NCI-H748 treated with DMSO at 0.1 percent for 48 hours (cell line): Measurements from ENCODE around the gene BRI3BP.
A peak's percentile ranks its signal among the peaks of the same experiment; 100 is the strongest.

Source experiments
- DNase-seq: peaks from one replicate; lab custom pipeline; 2025; lab: John Stamatoyannopoulos, UW

The BRI3BP gene

GRCh38 chr12:124993626-124994436, at the start of gene BRI3BP:
TSS of gene BRI3BP (plus strand) at chr12:124993645. CDS start at chr12:124993791, 146 bp downstream.
- DNase-seq = peak; percentile 44

- DNase-seq = no peak
Observed at GRCh38 chr12:124946447-124946793, 47.0 kb upstream of the BRI3BP start.

- DNase-seq = no peak
Observed at GRCh38 chr12:124947013-124947412, 46.4 kb upstream of the BRI3BP start.

DNA sequence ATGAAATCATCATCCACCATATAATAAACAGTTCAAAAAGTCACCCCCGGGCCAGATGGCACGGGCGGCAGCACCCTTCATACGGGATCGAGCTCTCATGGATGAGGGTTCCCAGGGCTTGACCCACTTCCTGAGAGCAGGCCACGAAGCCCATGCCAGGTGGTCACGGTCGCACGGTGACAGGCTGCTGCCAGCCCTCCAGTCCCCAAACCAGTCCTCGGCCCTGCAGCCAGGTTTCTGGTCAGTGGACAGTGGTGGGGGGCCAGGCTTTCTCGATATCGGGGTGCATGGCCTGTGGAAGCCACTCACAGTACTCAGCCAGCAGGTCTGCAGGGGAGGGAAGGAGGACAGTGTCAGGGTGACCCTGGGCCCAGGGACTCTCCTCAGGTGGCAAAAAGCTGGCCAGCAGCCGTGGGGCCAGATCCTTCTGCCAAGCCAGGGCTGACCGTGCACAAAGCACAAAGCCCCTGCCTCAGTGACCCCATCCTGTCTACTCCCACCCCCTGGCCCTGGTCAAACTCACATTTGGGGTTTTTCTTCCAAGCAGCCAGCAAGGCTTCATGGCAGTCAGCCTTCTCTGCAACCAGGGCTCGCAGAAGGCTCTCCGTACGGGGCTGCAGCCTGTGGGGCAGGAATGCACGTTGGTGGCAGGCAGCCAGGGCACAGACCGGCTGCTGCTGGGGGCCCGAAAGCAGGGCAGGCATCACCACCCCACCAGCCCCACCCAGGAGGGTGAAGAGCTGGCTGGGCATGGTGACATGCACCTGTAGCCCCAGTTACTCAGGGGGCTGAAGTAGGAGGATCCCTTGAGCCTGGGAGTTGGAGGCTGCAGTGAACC, 45.7 kb upstream of the BRI3BP start:
- DNase-seq = no peak

DNA sequence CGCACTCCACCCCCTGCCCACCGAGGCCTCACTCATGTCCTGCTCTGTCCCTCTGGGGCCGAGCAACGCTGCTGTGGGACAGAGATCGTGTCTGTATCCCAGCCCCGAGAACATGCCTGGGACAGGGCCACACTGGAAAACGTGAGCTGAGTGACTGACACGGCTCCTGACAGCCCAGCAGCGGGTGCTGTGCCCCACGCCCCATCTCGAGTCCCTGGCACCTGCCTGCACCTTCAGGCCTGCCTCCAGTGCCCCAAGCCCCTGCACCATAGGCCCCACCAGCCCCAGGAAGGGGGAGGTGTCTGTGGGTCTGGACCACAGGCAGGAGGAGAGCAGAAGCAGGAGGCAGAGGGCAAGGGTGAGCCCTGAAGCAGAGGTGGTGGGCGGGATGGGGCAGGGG, 44.4 kb upstream of the BRI3BP start:
- DNase-seq = no peak

GRCh38 chr12:124949779-124950728, 43.4 kb upstream of the BRI3BP start:
- DNase-seq = no peak

DNA sequence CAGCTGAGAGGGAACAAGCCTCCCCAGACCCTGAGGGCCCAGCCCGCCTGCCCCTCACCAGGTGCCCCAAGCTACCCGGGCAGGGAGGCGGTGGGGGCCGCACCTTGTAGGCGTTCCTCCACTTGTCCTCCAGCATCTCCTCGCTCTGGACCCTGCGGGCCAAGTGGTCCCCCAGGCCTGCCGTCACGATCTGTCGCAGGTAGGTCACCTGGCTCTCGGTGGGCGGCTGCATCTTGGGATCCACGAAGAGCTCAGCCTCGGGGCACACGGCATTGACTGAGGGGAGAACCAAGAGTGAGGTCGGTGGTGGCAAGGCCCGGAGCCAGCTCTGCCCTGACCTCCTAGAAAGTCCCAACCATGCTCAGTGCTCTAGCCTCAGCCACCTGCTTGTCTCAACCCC, 41.1 kb upstream of the BRI3BP start:
- no peak for DNase-seq

GRCh38 chr12:124952801-124953200, 40.6 kb upstream of the BRI3BP start:
- DNase-seq = no peak

- no peak for DNase-seq
Observed at GRCh38 chr12:124953689-124954405, 39.6 kb upstream of the BRI3BP start.

DNA sequence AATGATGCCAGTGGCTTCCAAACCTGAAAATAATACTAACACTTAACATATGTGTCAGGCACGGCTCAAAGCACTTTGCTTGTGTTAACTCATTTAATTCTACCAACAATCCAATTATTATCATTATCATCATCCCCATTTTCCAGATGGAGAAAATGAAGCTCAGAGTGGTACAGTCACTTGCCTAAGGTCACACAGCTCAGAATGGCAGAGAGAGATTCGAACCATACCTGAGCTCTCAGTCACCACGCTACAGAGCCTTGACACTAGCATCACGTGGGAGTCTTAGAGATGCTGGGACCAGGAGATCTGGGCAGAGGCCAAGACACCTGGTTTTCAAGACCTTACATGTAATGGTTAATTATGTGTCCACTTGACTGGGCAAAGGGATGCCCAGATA, 38.7 kb upstream of the BRI3BP start:
- DNase-seq = no peak

DNA sequence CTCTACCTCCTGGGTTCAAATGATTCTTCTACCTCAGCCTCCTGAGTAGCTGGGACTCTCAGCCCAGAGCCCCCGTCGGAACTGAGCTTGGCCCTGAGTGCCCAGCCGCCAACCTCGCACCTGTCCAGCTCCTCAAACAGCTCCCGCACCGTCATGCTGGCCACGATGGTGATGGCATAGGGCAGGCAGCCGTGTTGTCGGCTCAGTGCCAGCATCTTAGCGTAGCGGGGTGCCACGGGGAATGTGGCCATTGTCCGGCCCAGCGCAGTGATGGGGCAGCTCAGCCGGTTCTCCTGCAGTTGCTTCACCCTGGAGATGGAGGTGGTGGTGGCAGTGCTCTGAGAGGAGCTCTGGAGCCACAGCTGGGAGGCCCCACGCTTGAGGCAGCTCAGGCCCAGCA, 36.9 kb upstream of the BRI3BP start:
- DNase-seq = no peak

DNA sequence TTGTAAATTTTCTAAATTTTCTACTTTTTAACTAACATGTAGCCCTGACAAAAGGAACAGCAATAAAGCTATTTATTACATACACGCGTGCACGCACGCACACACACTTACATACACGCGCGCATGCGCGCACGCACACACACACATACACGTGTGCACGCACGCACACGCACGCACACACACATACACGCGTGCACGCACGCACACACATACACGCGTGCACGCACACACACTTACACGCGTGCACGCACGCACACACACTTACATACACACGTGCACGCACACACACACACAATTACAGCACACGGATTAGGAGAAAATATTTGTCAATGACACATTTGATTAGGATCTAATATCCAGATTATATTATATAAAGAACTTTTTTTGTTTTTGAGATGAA, 32.4 kb upstream of the BRI3BP start:
- no peak for DNase-seq

DNA sequence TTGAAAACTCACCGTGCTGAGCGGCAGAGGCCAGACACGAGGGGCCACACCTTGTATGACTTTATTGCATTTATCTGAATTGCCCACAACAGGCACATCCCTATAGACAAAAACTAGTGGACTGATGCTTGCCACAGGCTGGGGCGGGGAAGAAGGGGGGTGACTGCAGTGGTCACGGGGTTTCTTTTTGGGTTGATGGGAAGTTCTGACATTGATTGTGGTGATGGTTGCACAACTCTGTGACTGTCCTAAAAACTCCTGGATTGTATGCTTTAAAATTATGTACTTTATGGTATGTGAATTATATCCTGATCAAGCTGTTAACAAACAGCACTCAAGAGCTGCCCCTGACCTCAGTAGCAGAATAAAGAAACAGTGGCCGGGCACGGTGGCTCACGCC, 30.2 kb upstream of the BRI3BP start:
- DNase-seq = no peak

GRCh38 chr12:124964251-124964650, 29.2 kb upstream of the BRI3BP start:
- DNase-seq = no peak

DNA sequence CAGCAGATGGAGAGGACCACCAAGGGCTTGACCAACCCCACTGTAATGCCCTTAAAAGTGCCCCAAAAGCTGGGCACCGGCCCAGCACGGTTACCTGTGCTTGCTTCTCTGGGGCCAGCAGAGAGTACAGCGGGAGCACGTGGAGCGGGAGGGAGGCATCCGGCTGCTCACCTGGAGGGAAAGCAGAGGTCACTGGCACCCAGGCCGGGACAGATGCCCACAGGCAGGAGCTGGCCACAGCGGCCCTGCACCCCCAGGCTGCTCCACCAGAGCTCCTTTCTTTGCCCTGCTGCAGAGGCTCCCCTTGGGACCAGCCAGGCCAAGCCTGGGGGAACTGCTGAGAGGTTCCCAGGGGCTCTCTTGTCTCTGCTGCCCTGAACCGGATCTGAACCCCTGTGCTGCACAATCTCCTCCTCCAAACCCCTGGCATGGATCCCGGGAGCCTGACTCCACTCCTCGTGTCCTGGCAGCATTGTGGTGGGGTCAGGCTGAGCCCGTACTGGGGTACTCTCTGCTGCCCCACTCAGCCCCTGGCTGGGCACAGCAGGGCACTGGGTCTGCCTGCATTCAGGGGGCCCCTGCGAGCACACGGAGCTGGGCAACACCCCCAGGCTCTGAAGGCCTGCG, 28.5 kb upstream of the BRI3BP start:
- DNase-seq = no peak

DNA sequence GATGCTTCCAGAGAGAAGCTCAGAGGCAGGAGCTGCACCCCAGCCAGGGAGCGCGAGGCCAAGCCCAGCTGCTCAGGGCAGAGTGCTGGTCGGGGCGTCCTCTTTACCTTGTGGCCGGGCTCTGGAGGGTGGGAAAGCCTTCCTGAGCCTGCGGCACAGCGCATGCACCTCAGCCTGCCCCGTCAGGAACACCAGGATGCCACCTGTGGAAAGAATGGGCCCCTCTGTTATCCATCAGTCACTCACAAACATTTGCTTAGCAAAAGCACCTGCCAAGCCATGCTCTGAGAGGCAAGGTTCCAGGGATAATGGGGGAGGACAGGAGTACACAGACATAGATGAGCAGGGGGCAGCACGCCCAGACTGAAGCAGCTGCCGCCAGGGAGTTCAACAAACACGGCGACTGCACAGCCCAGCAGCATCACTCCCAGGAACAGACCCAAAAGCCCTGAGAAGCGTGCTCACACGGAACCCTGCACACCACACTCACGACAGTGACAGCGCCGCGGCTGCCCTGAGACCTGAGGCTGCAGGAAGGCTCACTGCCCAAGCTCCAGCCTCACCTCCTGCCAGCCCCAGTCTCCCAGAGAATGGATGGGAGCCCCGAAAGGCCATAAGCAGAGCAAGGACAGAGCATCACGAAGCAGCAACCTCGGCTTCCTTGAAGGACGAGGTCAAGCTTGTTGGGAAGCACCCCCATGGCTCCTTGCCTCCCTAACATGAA, 26.3 kb upstream of the BRI3BP start:
- no peak for DNase-seq

GRCh38 chr12:124968656-124969055, 24.8 kb upstream of the BRI3BP start:
- DNase-seq = no peak

DNA sequence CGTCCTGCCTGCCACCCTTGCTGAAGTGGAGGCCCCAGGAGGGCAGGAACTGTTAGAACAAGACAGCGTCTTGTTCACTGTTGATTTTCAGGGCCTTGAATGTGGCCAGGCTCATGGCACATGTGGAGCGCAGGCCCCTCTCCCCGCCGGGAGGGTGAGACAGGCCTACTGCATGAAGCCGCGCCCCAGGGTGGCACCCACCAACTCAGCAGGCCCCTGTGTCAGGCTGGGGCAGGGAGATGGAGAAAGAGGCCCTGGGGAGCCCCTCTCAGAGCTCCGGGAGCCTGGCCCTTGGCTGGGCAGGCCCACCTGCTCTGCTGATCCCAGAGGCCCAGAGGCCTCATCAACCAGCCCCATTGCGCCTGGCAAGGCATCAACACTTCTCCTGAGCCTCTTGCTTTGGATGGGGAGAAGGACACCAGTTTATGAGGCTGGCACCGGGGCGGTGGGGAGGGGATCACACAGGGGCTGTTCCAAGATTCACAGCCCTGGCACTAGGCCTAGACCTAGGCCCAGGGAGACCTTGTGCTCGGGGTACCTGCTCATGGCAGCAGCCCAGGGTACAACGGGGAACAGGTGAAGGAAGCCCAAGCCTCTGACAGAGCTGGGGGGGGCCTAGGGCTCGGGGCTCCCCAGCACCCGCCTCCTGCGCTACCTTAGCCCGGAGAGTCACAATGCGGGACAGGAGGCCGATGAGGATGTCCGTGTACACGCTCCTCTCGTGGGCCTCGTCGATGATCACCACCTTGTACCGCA, 22.6 kb upstream of the BRI3BP start:
- DNase-seq = no peak

DNA sequence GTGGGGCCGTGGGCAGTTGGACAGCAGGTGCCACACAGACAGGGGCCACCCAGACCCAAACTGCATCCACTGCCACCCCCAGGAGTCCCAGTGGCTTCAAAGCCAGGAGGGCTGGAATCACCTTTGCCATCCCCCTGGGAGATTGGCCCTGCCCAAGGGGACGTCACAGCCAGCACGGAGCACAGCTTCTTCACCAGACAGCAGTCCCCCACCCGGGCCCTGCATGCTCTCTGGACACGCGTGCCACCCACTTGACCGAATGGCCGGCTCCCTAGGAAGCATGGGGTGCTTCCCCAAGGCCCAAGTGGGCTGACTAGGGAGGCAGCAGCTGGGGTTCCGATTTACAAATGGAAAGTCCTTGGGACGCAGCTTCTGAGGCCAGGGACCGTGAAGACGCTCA, 21.8 kb upstream of the BRI3BP start:
- DNase-seq = no peak

DNA sequence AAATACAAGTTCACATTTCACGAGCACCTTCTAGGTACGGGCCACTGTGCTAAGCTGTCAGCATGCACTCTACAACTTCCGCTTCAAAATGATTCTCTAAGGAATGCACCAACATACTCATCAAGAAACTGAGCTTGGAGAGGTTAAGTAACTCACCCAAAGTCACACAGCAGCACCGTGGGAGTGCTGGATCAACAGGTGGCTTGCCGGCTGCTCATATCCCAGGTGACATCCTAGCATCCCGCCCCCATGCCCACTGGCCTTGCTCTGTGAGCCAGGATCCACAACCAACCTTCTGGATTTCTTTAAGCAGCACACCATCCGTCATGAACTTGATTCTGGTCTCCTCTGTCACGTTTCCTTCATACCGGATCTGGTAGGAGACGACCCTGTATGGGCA, 21.2 kb upstream of the BRI3BP start:
- no peak for DNase-seq
